Skeletal muscle cell (primary cell): Measurements from ENCODE around the gene KRT8.
"Not testable (repeated sequence)": the region's sequence is repeated elsewhere in the genome, so short reads cannot be mapped to it uniquely, and the experiment has no call there.

ENCODE experiments used
- DNase-seq: peaks from one replicate; pipeline ENCODE4 v3.0.0-alpha.2; 2010; ENCODE audit warnings: low read depth
- H3K4me3 ChIP-seq: 2 replicates; pipeline ENCODE4 v1.5.1; 2011; ENCODE audit warnings: low read depth, mild to moderate bottlenecking, control low read depth, low read length, moderate library complexity

The KRT8 gene

GRCh38 chr12:52904509-52905300 lies at the start of gene KRT8:
TSS of gene KRT8 (minus strand) at chr12:52905076. CDS start at chr12:52904981, 95 bp downstream.
- not testable (repeated sequence) for H3K4me3 ChIP-seq, DNase-seq

DNA sequence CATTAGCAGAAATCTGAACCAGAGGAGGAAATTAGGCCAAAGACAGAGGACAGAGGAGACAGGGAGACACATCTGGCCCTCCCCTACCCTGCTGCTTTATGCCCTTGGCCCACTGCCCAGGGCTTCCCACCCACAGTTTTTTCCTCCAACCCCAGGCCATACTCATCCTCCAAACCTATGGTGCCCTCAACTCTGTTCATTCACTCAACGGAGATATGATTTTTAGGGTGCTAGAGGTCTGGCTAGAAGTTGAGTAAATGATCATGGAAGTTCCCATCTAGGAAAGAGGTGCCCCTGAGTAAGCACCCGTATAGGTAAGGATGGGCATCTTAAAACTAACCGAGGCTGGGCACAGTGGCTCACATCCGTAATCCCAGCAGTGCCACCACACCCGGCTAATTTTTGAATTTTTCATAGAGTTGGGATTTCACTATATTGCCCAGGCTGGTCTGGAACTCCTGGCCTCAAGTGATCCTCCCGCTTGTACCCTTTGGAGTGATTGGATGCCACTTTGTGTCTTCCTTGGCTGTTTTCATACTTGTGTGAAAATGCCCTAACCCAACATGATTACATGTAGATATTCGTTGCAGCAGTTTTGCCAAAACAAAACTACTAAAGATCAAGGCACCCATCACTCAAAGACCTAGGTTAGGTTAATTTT lies 48.4 kb upstream of the KRT8 start:
- H3K4me3 ChIP-seq, result no peak overlapping the region
- DNase-seq, result no peak

- no peak for DNase-seq
- no peak overlapping the region for H3K4me3 ChIP-seq
These were observed 47.4 kb upstream of the KRT8 start for GRCh38 chr12:52952076-52952801.

DNA sequence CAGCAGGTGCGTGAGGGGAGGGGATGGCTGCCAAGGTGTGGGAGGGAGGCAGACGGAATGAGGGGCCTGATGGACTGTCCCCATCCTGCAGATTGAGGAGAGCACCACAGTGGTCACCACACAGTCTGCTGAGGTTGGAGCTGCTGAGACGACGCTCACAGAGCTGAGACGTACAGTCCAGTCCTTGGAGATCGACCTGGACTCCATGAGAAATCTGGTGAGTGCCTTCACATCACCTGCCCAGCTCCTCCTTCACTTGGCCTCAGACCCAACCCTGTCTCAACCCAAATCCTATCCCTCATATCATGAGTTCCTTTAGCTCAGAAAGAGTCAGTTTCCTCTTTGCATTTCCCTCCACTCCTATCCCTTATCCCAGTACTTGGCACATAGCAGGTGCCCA lies 46.8 kb upstream of the KRT8 start:
- no peak for DNase-seq
- H3K4me3 ChIP-seq, result no peak overlapping the region

GRCh38 chr12:52951126-52951525 lies 46.2 kb upstream of the KRT8 start:
- no peak for DNase-seq
- H3K4me3 ChIP-seq, result no peak overlapping the region

GRCh38 chr12:52950553-52950952 lies 45.7 kb upstream of the KRT8 start:
- no peak for DNase-seq
- H3K4me3 ChIP-seq, result no peak overlapping the region

- peak overlapping the region; percentile 56 for H3K4me3 ChIP-seq
- peak; percentile 54 for DNase-seq
These were observed 44.8 kb upstream of the KRT8 start for GRCh38 chr12:52949413-52950331.

DNA sequence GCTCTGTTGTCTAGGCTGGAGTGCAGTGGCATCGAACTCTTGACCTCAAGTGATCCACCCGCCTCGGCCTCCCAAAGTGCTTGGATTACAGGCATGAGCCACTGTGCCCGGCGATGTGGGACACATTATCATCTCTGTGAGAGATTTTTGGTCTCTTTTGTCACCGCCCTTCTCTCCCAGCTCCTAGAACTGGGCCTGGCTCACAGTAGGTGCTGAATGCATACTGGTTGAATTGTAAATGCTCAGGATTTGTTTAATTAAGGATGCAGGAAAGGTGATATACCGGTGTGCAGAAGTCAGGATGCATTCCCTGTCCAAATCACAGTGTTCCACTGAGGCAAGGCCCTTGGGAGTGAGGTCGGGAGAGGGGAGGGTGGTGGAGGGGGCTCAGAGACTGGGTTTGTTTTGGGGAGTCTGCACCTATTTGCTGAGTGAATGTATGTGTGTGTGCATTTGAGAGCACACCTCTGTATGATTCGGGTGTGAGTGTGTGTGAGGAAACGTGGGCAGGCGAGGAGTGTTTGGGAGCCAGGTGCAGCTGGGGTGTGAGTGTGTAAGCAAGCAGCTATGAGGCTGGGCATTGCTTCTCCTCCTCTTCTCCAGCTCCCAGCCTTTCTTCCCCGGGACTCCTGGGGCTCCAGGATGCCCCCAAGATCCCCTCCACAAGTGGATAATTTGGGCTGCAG lies 43.0 kb upstream of the KRT8 start:
- no peak for DNase-seq
- H3K4me3 ChIP-seq, result no peak overlapping the region

- DNase-seq, result no peak
- no peak overlapping the region for H3K4me3 ChIP-seq
These were observed 42.1 kb upstream of the KRT8 start for GRCh38 chr12:52946797-52947547.

- no peak overlapping the region for H3K4me3 ChIP-seq
- no peak for DNase-seq
These were observed 41.5 kb upstream of the KRT8 start for GRCh38 chr12:52946334-52946733.

- H3K4me3 ChIP-seq, result no peak overlapping the region
- DNase-seq, result no peak
These were observed 40.7 kb upstream of the KRT8 start for GRCh38 chr12:52945389-52946232.

GRCh38 chr12:52944683-52945388 lies 40.0 kb upstream of the KRT8 start:
- no peak overlapping the region for H3K4me3 ChIP-seq
- no peak for DNase-seq

- no peak for DNase-seq
- H3K4me3 ChIP-seq, result no peak overlapping the region
These were observed 38.0 kb upstream of the KRT8 start for GRCh38 chr12:52942901-52943181.

GRCh38 chr12:52942066-52942900 lies 37.4 kb upstream of the KRT8 start:
- DNase-seq, result no peak
- no peak overlapping the region for H3K4me3 ChIP-seq

GRCh38 chr12:52929538-52929937 lies 24.7 kb upstream of the KRT8 start:
- H3K4me3 ChIP-seq, result no peak overlapping the region
- no peak for DNase-seq

GRCh38 chr12:52927964-52928363 lies 23.1 kb upstream of the KRT8 start:
- no peak overlapping the region for H3K4me3 ChIP-seq
- no peak for DNase-seq
